ENCODE measurements around the gene KBTBD3.

KBTBD3 gene

GRCh38 chr11:106077609-106078455, 685 bp upstream of the KBTBD3 start, which contains the start of gene AASDHPPT:
AASDHPPT (plus strand) TSS chr11:106077662; CDS start chr11:106077711, 49 bp downstream.
- TF ChIP-seq CTCF (IDR thresholded peaks at IDR 0.05; ENCODE audit: control insufficient read depth, extremely low read depth, insufficient read depth): 0 out of 2 replicates have a peak, but pooled peaks have one; percentile 11
- no peak for DNase-seq (ENCODE audit: low read depth)
- peak within 1 kb of the TSS; percentile 98 for H3K4me3 ChIP-seq (ENCODE audit: low read depth, low read length)

GRCh38 chr11:106076171-106076918, 802 bp downstream of the KBTBD3 start:
- DNase-seq (ENCODE audit: low read depth): no peak
- H3K4me3 ChIP-seq (ENCODE audit: low read depth, low read length): peak overlapping the region; percentile 98
- TF ChIP-seq CTCF (IDR thresholded peaks at IDR 0.05; ENCODE audit: control insufficient read depth, extremely low read depth, insufficient read depth): no peak

GRCh38 chr11:106072804-106073203, 4.3 kb downstream of the KBTBD3 start:
- H3K4me3 ChIP-seq (ENCODE audit: low read depth, low read length): no peak overlapping the region
- no peak for DNase-seq (ENCODE audit: low read depth)
- no peak for TF ChIP-seq CTCF (IDR thresholded peaks at IDR 0.05; ENCODE audit: control insufficient read depth, extremely low read depth, insufficient read depth)

GRCh38 chr11:106070606-106071005, 6.5 kb downstream of the KBTBD3 start:
- no peak for DNase-seq (ENCODE audit: low read depth)
- no peak for TF ChIP-seq CTCF (IDR thresholded peaks at IDR 0.05; ENCODE audit: control insufficient read depth, extremely low read depth, insufficient read depth)
- H3K4me3 ChIP-seq (ENCODE audit: low read depth, low read length): no peak overlapping the region

GRCh38 chr11:106063009-106063408, 14.1 kb downstream of the KBTBD3 start:
- no peak for DNase-seq (ENCODE audit: low read depth)
- TF ChIP-seq CTCF (IDR thresholded peaks at IDR 0.05; ENCODE audit: control insufficient read depth, extremely low read depth, insufficient read depth): no peak
- no peak overlapping the region for H3K4me3 ChIP-seq (ENCODE audit: low read depth, low read length)

- no peak for DNase-seq (ENCODE audit: low read depth)
- no peak for TF ChIP-seq CTCF (IDR thresholded peaks at IDR 0.05; ENCODE audit: control insufficient read depth, extremely low read depth, insufficient read depth)
- H3K4me3 ChIP-seq (ENCODE audit: low read depth, low read length): no peak overlapping the region
Observed at GRCh38 chr11:106061954-106062949, 14.9 kb downstream of the KBTBD3 start.
